Hippocampal formation (tissue), 2 donors: ENCODE measurements around the gene CCL4.
"Not testable (repeated sequence)": the region's sequence is repeated elsewhere in the genome, so short reads cannot be mapped to it uniquely, and the experiment has no call there.

Source experiments
- DNase-seq, 2 donors: peaks; one replicate each; lab custom pipeline; 2025; lab: John Stamatoyannopoulos, UW

The CCL4 gene

GRCh38 chr17:36103401-36103975, at the start of gene CCL4:
Gene CCL4 (plus strand): TSS chr17:36103827. CDS start chr17:36103906, 79 bp downstream.
- not testable (repeated sequence) for DNase-seq

GRCh38 chr17:36055171-36055570, 48.5 kb upstream of the CCL4 start:
- no peak for DNase-seq

- no peak for DNase-seq
These were observed 47.6 kb upstream of the CCL4 start for GRCh38 chr17:36055921-36056520.

- DNase-seq, result no peak
These were observed 45.7 kb upstream of the CCL4 start for GRCh38 chr17:36057911-36058310.

GRCh38 chr17:36059406-36059805, 44.2 kb upstream of the CCL4 start:
- no peak for DNase-seq

GRCh38 chr17:36060816-36061215, 42.8 kb upstream of the CCL4 start:
- DNase-seq, result no peak

- DNase-seq, result no peak
These were observed 39.7 kb upstream of the CCL4 start, which contains the start of gene CCL18 for GRCh38 chr17:36063786-36064541. Gene CCL18 (plus strand): TSS chr17:36064272. CDS start chr17:36064343, 71 bp downstream.

- DNase-seq, result no peak
These were observed 37.2 kb upstream of the CCL4 start for GRCh38 chr17:36066365-36066985.

GRCh38 chr17:36068524-36068923, 35.1 kb upstream of the CCL4 start:
- no peak for DNase-seq

- no peak for DNase-seq
These were observed 34.5 kb upstream of the CCL4 start for GRCh38 chr17:36069136-36069535.

GRCh38 chr17:36070427-36070826, 33.2 kb upstream of the CCL4 start:
- no peak for DNase-seq

- no peak for DNase-seq
These were observed 31.9 kb upstream of the CCL4 start for GRCh38 chr17:36071751-36072150.

GRCh38 chr17:36072431-36073121, 31.1 kb upstream of the CCL4 start:
- DNase-seq, result no peak

- DNase-seq, result no peak
These were observed 29.3 kb upstream of the CCL4 start for GRCh38 chr17:36074365-36074764.

- not testable (repeated sequence) for DNase-seq
These were observed 21.8 kb upstream of the CCL4 start for GRCh38 chr17:36081681-36082471.

- DNase-seq, result not testable (repeated sequence)
These were observed 21.0 kb upstream of the CCL4 start for GRCh38 chr17:36082482-36083120.

GRCh38 chr17:36083691-36084090, 19.9 kb upstream of the CCL4 start:
- not testable (repeated sequence) for DNase-seq

- DNase-seq, result no peak
These were observed 17.9 kb upstream of the CCL4 start for GRCh38 chr17:36085765-36086164.

- DNase-seq, result no peak
These were observed 16.8 kb upstream of the CCL4 start for GRCh38 chr17:36086791-36087190.

GRCh38 chr17:36087471-36087870, 16.2 kb upstream of the CCL4 start:
- not testable (repeated sequence) for DNase-seq
